K562 (cell line): ENCODE results near the gene FMN1.

ENCODE experiments used
- CTCF ChIP-seq, 3 experiments: IDR thresholded peaks in 2 of 3; conservative IDR thresholded peaks in 1 of 3; 2 replicates each; pipeline ENCODE4 v1.5.1; 2011 to 2012; ENCODE audit warnings: low read length in 3 of 3, mild to moderate bottlenecking in 3 of 3, control low read depth in 2 of 3, improper control_type of control experiment in 1 of 3, inconsistent platforms in 1 of 3, low read depth in 1 of 3, mixed read lengths in 1 of 3, moderate library complexity in 1 of 3; ENCODE audit not compliant: insufficient read depth in 2 of 3
- ETV6 ChIP-seq, 3 experiments: fragments of 150-350 bp in 1 of 3; sonication (generic) in 1 of 3; formaldehyde crosslinking in 1 of 3; IDR thresholded peaks; 2 replicates each; pipeline versions ENCODE4 v1.6.1 to v1.8.0; 2014 to 2022; ENCODE audit warnings: borderline replicate concordance in 2 of 3, low read depth in 2 of 3, antibody characterized with exemption in 1 of 3, low read length in 1 of 3, mild to moderate bottlenecking in 1 of 3, missing genetic modification reagents in 1 of 3
- EZH2 ChIP-seq: IDR thresholded peaks from 2 replicates; pipeline ENCODE4 v1.6.1; 2012; ENCODE audit warnings: low read depth, mild to moderate bottlenecking, inconsistent platforms, low read length, borderline replicate concordance
- JUND ChIP-seq, 2 experiments: IDR thresholded peaks; 2 replicates in 1 of 2; 3 replicates in 1 of 2; pipeline ENCODE4 v1.6.1; 2011; ENCODE audit warnings: borderline replicate concordance in 2 of 2, low read depth in 2 of 2, low read length in 2 of 2, improper control_type of control experiment in 1 of 2, missing biosample characterization in 1 of 2, missing genetic modification characterization in 1 of 2, missing genetic modification reagents in 1 of 2
- MAZ ChIP-seq, 2 experiments: fragments of 450-650 bp in 1 of 2; sonication (generic) in 1 of 2; formaldehyde crosslinking; IDR thresholded peaks in 1 of 2; conservative IDR thresholded peaks in 1 of 2; 2 replicates each; pipeline versions ENCODE4 v1.4.0 to v1.5.0; 2020; ENCODE audit warnings: mild to moderate bottlenecking in 1 of 2, missing genetic modification reagents in 1 of 2
- MIER1 ChIP-seq: fragments of 450-650 bp; IDR thresholded peaks from 2 replicates; pipeline ENCODE4 v1.6.1; 2016; ENCODE audit warnings: antibody characterized with exemption, mild to moderate bottlenecking, low read depth

DNA sequence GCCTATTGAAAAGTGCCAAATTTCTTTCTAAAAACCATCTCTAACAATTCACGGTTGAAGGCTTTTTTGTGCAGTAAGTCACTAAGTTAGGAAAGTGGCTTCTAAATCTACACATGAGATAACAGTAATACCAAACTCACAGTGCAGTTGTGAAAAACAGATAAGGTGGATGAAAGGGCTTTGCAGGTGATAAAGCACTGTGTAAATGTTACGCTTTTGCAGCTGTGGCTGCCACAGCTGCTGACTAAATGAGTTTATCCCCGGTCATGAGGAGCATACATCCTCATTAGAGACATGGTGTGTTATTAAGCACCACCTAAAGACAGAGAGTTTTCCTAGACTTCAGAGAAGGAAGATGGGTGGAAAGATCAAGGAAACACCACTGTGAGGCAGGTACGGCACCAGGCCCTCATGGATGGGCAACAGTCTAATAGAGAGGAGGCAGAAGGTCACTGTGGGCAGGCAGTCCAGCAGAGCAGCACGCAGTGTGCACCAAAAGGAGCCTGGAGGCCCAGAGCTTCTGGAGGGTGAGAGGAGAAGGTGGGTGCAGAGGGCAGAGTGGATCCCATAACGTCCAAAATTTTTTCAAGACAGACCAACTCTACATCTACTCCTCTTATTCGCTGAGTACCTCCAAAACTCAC, 68.5 kb downstream of the FMN1 start:
- TF ChIP-seq EZH2: no peak
- TF ChIP-seq CTCF (IDR thresholded peaks at IDR 0.05 in 2 of 3, conservative IDR thresholded peaks at IDR 0.05 in 1 of 3; ENCODE audit: insufficient read depth in 2 of 3, low read depth in 1 of 3, low read length in 3 of 3): no peak
- TF ChIP-seq MAZ (CRISPR knock-in tag; conservative IDR thresholded peaks at IDR 0.05 in 1 of 2, IDR thresholded peaks at IDR 0.05 in 1 of 2): no peak
- TF ChIP-seq MIER1: no peak
- TF ChIP-seq ETV6 (IDR thresholded peaks at IDR 0.05; ENCODE audit: borderline replicate concordance in 1 of 2, low read depth in 2 of 2, low read length in 1 of 2): no peak
- TF ChIP-seq ETV6 (CRISPR knock-in tag; IDR thresholded peaks at IDR 0.05; ENCODE audit: borderline replicate concordance): no peak
- TF ChIP-seq JUND (IDR thresholded peaks at IDR 0.05; ENCODE audit: borderline replicate concordance, low read depth, low read length): no peak
- TF ChIP-seq JUND (tag; IDR thresholded peaks at IDR 0.05; ENCODE audit: borderline replicate concordance, low read depth, low read length): no peak
